T-cell (primary cell): ENCODE data around the gene ASCC2. TPM values are rescaled to one million over a fixed set of nuclear protein-coding genes. Genes with fewer than 3 reads are reported as not detected.
"Not testable (repeated sequence)": the region's sequence is repeated elsewhere in the genome, so short reads cannot be mapped to it uniquely, and the experiment has no call there.

ENCODE experiments used
- ATAC-seq, 4 experiments: fragments of 200-7000 bp in 3 of 4; fragments of 150-1000 bp in 1 of 4; cut with Tn5 transposase; replicated peaks in 1 of 4; 1 replicate in 3 of 4; 2 replicates in 1 of 4; pipeline ENCODE4 v1.10.0; 2021; ENCODE audit warnings: moderate library complexity in 3 of 4, mild to moderate bottlenecking in 2 of 4, moderate number of reproducible peaks in 1 of 4
- CTCF ChIA-PET, 2 donors: fragments of 300-600 bp; sonication (Branson Sonifier 250); formaldehyde crosslinking; loops; one replicate each; lab custom pipeline; 2022; ENCODE audit warnings: antibody characterized with exemption in 2 of 2; lab: Charles Lee
- POLR2A ChIA-PET, 2 donors: fragments of 300-600 bp; sonication (Branson Sonifier 250); formaldehyde crosslinking; loops; one replicate each; lab custom pipeline; 2022; ENCODE audit warnings: antibody characterized with exemption in 2 of 2; lab: Charles Lee
- DNase-seq, 35 experiments: peaks; one replicate each; pipeline versions ENCODE4 v3.0.0 to v3.0.0-alpha.2; 2013 to 2023
- H3K27ac ChIP-seq: one replicate; pipeline ENCODE4 v1.5.1; 2013; ENCODE audit warnings: low read length
- H3K27me3 ChIP-seq, 2 experiments: replicated peaks in 1 of 2; 1 replicate in 1 of 2; 2 replicates in 1 of 2; pipeline versions ENCODE4 v1.6.1 to v1.7.0; 2013; ENCODE audit warnings: low read length in 1 of 2, mixed read lengths in 1 of 2; ENCODE audit not compliant: control insufficient read depth in 2 of 2, insufficient read depth in 2 of 2; ENCODE audit errors: extremely low read depth in 1 of 2
- H3K36me3 ChIP-seq, 2 donors: 1 replicate in 1 of 2; 2 replicates in 1 of 2; pipeline versions ENCODE4 v1.6.1 to v1.7.0; 2013; ENCODE audit warnings: low read length in 1 of 2; ENCODE audit not compliant: control insufficient read depth in 2 of 2, insufficient read depth in 1 of 2; ENCODE audit errors: extremely low read depth in 1 of 2
- H3K4me1 ChIP-seq, 2 experiments: 1 replicate in 1 of 2; 2 replicates in 1 of 2; pipeline versions ENCODE4 v1.6.1 to v1.7.0; 2013; ENCODE audit warnings: low read length in 2 of 2, mixed read lengths in 1 of 2; ENCODE audit not compliant: insufficient read depth in 2 of 2, control insufficient read depth in 1 of 2; ENCODE audit errors: extremely low read depth in 1 of 2
- H3K4me3 ChIP-seq, 2 donors: 1 replicate in 1 of 2; 2 replicates in 1 of 2; pipeline versions ENCODE4 v1.5.1 to v1.7.0; 2013; ENCODE audit warnings: mild to moderate bottlenecking in 2 of 2, low read length in 1 of 2, moderate library complexity in 1 of 2; ENCODE audit not compliant: control insufficient read depth in 1 of 2; ENCODE audit errors: extremely low read depth in 1 of 2
- H3K9me3 ChIP-seq: 2 replicates; pipeline ENCODE4 v1.7.0; 2013
- H3K27ac Mint-ChIP-seq, 2 donors: one replicate each; pipeline ENCODE4 v1.8.0; 2020 to 2021; ENCODE audit warnings: mild to moderate bottlenecking in 2 of 2, mixed read lengths in 2 of 2
- H3K27me3 Mint-ChIP-seq, 2 donors: one replicate each; pipeline ENCODE4 v1.8.0; 2021 to 2022; ENCODE audit warnings: mixed read lengths in 2 of 2
- H3K36me3 Mint-ChIP-seq: one replicate; pipeline ENCODE4 v1.8.0; 2021; ENCODE audit warnings: mixed read lengths
- H3K4me1 Mint-ChIP-seq, 3 donors: one replicate each; pipeline ENCODE4 v1.8.0; 2020 to 2022; ENCODE audit warnings: mixed read lengths in 3 of 3, mild to moderate bottlenecking in 1 of 3
- H3K4me3 Mint-ChIP-seq, 3 donors: one replicate each; pipeline ENCODE4 v1.8.0; 2020 to 2022; ENCODE audit warnings: mild to moderate bottlenecking in 3 of 3, mixed read lengths in 3 of 3, moderate library complexity in 3 of 3
- H3K9me3 Mint-ChIP-seq, 3 donors: one replicate each; pipeline ENCODE4 v1.8.0; 2020 to 2022; ENCODE audit warnings: mixed read lengths in 3 of 3
- WGBS: methylation state at CpG from one replicate; pipeline ENCODE4 v1.1.5; 2013; ENCODE audit warnings: missing lambda C conversion rate; ENCODE audit not compliant: insufficient coverage; 5-methylcytosine and 5-hydroxymethylcytosine counted together
- total RNA-seq, 35 experiments: library from RNA in 6 of 35; stranded (reverse) in 6 of 35; fragments of 120-200 nt in 1 of 35; gene quantifications; one replicate each; pipeline versions ENCODE4 v1.2.1 to v1.2.4 and lab custom pipeline; 2013 to 2026

The ASCC2 gene
- total RNA-seq, 5 donors from 2014 or later (not counting 1 experiment from before 2014, with no cell fraction given) = 80.1 to 94.2 (median 85.7) TPM

GRCh38 chr22:29756341-29756740, 81.7 kb downstream of the ASCC2 start:
- H3K9me3 Mint-ChIP-seq = no peaks in the 10 kb centered on the region
- POLR2A ChIA-PET = no interaction called here

GRCh38 chr22:29755889-29756288, 82.2 kb downstream of the ASCC2 start:
- no peaks in the 10 kb centered on the region for H3K27me3 Mint-ChIP-seq
- ATAC-seq = no peak
- H3K4me3 ChIP-seq = no peak overlapping the region
- H3K4me1 Mint-ChIP-seq = peaks cover 10 to 16% (median 12%) of the 10 kb centered on the region in 3 donors
- no peaks in the 10 kb centered on the region for H3K9me3 Mint-ChIP-seq
- H3K36me3 ChIP-seq = peaks cover 0 to 4% of the 10 kb centered on the region in 2 donors
- WGBS = 87% methylated on average over 5 of the region's 9 CpGs
- no peaks in the 10 kb centered on the region for H3K36me3 Mint-ChIP-seq
- no peaks in the 10 kb centered on the region for H3K27me3 ChIP-seq
- no peak overlapping the region for H3K4me3 Mint-ChIP-seq
- no peaks in the 10 kb centered on the region for H3K9me3 ChIP-seq
- POLR2A ChIA-PET = no interaction called here
- CTCF ChIA-PET = no interaction called here
- DNase-seq = no peak
- peaks cover 0 to 9% of the 10 kb centered on the region in 2 experiments for H3K4me1 ChIP-seq
- H3K27ac ChIP-seq = no peak overlapping the region
- no peak overlapping the region for H3K27ac Mint-ChIP-seq

More at GRCh38 chr22:29756341-29756740, 81.7 kb downstream of the ASCC2 start:
- Histone ChIP-seq H3K27me3 (no peaks in the 10 kb centered on the region), H3K4me3 (no peak overlapping the region), H3K36me3 (peaks cover 0 to 4% of the 10 kb centered on the region in 2 donors), H3K27ac (no peak overlapping the region), H3K9me3 (no peaks in the 10 kb centered on the region), H3K4me1 (peaks cover 0 to 4% of the 10 kb centered on the region in 2 experiments)
- no peak overlapping the region for H3K27ac Mint-ChIP-seq
- no peak for DNase-seq
- ATAC-seq = no peak
- CTCF ChIA-PET = no interaction called here
- H3K36me3 Mint-ChIP-seq = no peaks in the 10 kb centered on the region
- WGBS = 98% methylated on average over 5 of the region's 7 CpGs
- H3K4me1 Mint-ChIP-seq = peaks cover 6 to 11% (median 8%) of the 10 kb centered on the region in 3 donors
- no peaks in the 10 kb centered on the region for H3K27me3 Mint-ChIP-seq
- H3K4me3 Mint-ChIP-seq = no peak overlapping the region

GRCh38 chr22:29754658-29755395, 83.2 kb downstream of the ASCC2 start:
- H3K4me3 Mint-ChIP-seq, H3K36me3 Mint-ChIP-seq, H3K4me3 ChIP-seq, H3K27ac Mint-ChIP-seq, H3K27ac ChIP-seq, H3K9me3 ChIP-seq, POLR2A ChIA-PET, H3K9me3 Mint-ChIP-seq, CTCF ChIA-PET, DNase-seq, H3K27me3 ChIP-seq, ATAC-seq, H3K36me3 ChIP-seq, H3K27me3 Mint-ChIP-seq: not testable (repeated sequence)
- WGBS = 93% methylated on average over 5 of the region's 11 CpGs
- H3K4me1 ChIP-seq = peaks cover 0 to 17% of the 10 kb centered on the region in 2 experiments
- peaks cover 18 to 23% (median 22%) of the 10 kb centered on the region in 3 donors for H3K4me1 Mint-ChIP-seq

GRCh38 chr22:29753808-29754657, 84.0 kb downstream of the ASCC2 start:
- Mint-ChIP-seq H3K27ac (no peak overlapping the region), H3K36me3 (peaks cover 5% of the 10 kb centered on the region), H3K4me1 (peaks cover 18 to 22% (median 19%) of the 10 kb centered on the region in 3 donors), H3K4me3 (no peak overlapping the region), H3K27me3 (no peaks in the 10 kb centered on the region), H3K9me3 (no peaks in the 10 kb centered on the region)
- no peaks in the 10 kb centered on the region for H3K27me3 ChIP-seq
- ChIA-PET POLR2A (no interaction called here), CTCF (interaction anchor here in 1 of 2 donors (0.6 kb wide), 1 partner anchor 1964 kb away, joined by 4 read pairs; no protein-coding TSS in a partner anchor)
- H3K27ac ChIP-seq = no peak overlapping the region
- H3K4me3 ChIP-seq = no peak overlapping the region
- no peak for DNase-seq
- 85% methylated on average over 13 of the region's 16 CpGs for WGBS
- H3K9me3 ChIP-seq = no peaks in the 10 kb centered on the region
- H3K36me3 ChIP-seq = peaks cover 0 to 4% of the 10 kb centered on the region in 2 donors
- ATAC-seq = no peak
- H3K4me1 ChIP-seq = peaks cover 0 to 17% of the 10 kb centered on the region in 2 experiments

- no peak for ATAC-seq
- Mint-ChIP-seq H3K36me3 (peaks cover 17% of the 10 kb centered on the region), H3K27me3 (no peaks in the 10 kb centered on the region), H3K27ac (no peak overlapping the region), H3K4me1 (peaks cover 18 to 22% (median 18%) of the 10 kb centered on the region in 3 donors), H3K4me3 (no peak overlapping the region), H3K9me3 (no peaks in the 10 kb centered on the region)
- H3K36me3 ChIP-seq = peaks cover 14 to 17% of the 10 kb centered on the region in 2 donors
- DNase-seq = no peak
- H3K9me3 ChIP-seq = no peaks in the 10 kb centered on the region
- ChIA-PET POLR2A (no interaction called here), CTCF (no interaction called here)
- H3K4me1 ChIP-seq = peaks cover 0 to 17% of the 10 kb centered on the region in 2 experiments
- H3K4me3 ChIP-seq = no peak overlapping the region
- peak overlapping the region; percentile 14 for H3K27ac ChIP-seq
- H3K27me3 ChIP-seq = no peaks in the 10 kb centered on the region
- 95% methylated on average over 2 of the region's 2 CpGs for WGBS
Measured at GRCh38 chr22:29751669-29752068, 86.4 kb downstream of the ASCC2 start.
